HepG2 (cell line): ENCODE data around the gene GRK4. TPM values are rescaled to one million over a fixed set of nuclear protein-coding genes. Genes with fewer than 3 reads are reported as not detected.

ENCODE experiments used
- ARHGAP35 ChIP-seq: sonication (generic); formaldehyde crosslinking; IDR thresholded peaks from 2 replicates; pipeline ENCODE4 v1.9.0; 2022; ENCODE audit warnings: mild to moderate bottlenecking, inconsistent platforms, moderate library complexity, missing genetic modification reagents, borderline replicate concordance
- GATAD1 ChIP-seq: IDR thresholded peaks from 2 replicates; pipeline ENCODE4 v1.6.1; 2016; ENCODE audit warnings: missing genetic modification reagents, missing compliant biosample characterization
- HINFP ChIP-seq: sonication (generic); formaldehyde crosslinking; IDR thresholded peaks from 2 replicates; pipeline ENCODE4 v1.4.0; 2020; ENCODE audit warnings: low read depth, mild to moderate bottlenecking, missing genetic modification reagents
- MBD4 ChIP-seq: IDR thresholded peaks from 2 replicates; pipeline ENCODE4 v1.6.1; 2012; ENCODE audit warnings: low read length, inconsistent platforms, borderline replicate concordance
- PAXIP1 ChIP-seq: sonication (generic); formaldehyde crosslinking; conservative IDR thresholded peaks from 2 replicates; pipeline ENCODE4 v1.4.0; 2020; ENCODE audit warnings: mild to moderate bottlenecking, missing genetic modification reagents, moderate library complexity
- PCBP1 ChIP-seq: fragments of 200-400 bp; formaldehyde crosslinking; IDR thresholded peaks from 2 replicates; pipeline ENCODE4 v1.6.1; 2017; ENCODE audit warnings: mild to moderate bottlenecking, low read depth, low read length, borderline replicate concordance
- REST ChIP-seq, 2 experiments: IDR thresholded peaks; 2 replicates each; pipeline ENCODE4 v1.6.1; 2011 to 2012; ENCODE audit warnings: low read length in 2 of 2, borderline replicate concordance in 1 of 2, low read depth in 1 of 2, mild to moderate bottlenecking in 1 of 2, moderate library complexity in 1 of 2
- SIX1 ChIP-seq: sonication (generic); formaldehyde crosslinking; IDR thresholded peaks from 2 replicates; pipeline ENCODE4 v1.4.0; 2020; ENCODE audit warnings: missing genetic modification reagents, borderline replicate concordance
- TEAD3 ChIP-seq: optimal IDR thresholded peaks from 2 replicates; pipeline ENCODE3; 2016; ENCODE audit warnings: borderline replicate concordance
- ZKSCAN8 ChIP-seq: IDR thresholded peaks from 2 replicates; pipeline ENCODE4 v1.6.1; 2016; ENCODE audit warnings: borderline replicate concordance, missing genetic modification reagents, missing compliant biosample characterization
- ZMYM4 ChIP-seq: sonication (generic); formaldehyde crosslinking; IDR thresholded peaks from 2 replicates; pipeline ENCODE4 v1.8.1; 2023; ENCODE audit warnings: mild to moderate bottlenecking, missing genetic modification reagents
- ZNF317 ChIP-seq: sonication (generic); formaldehyde crosslinking; IDR thresholded peaks from 2 replicates; pipeline ENCODE4 v1.5.0; 2020; ENCODE audit warnings: mild to moderate bottlenecking, missing genetic modification reagents
- ZNF513 ChIP-seq: sonication (generic); formaldehyde crosslinking; conservative IDR thresholded peaks from 2 replicates; pipeline ENCODE4 v1.5.0; 2020; ENCODE audit warnings: missing genetic modification reagents
- ZNF530 ChIP-seq: sonication (generic); formaldehyde crosslinking; IDR thresholded peaks from 2 replicates; pipeline ENCODE4 v1.5.0; 2020; ENCODE audit warnings: low read depth, mild to moderate bottlenecking, missing genetic modification reagents
- ZNF704 ChIP-seq: sonication (generic); formaldehyde crosslinking; IDR thresholded peaks from 2 replicates; pipeline ENCODE4 v1.8.1; 2023; ENCODE audit warnings: mild to moderate bottlenecking, inconsistent platforms, moderate library complexity, missing genetic modification reagents, borderline replicate concordance
- ZNF766 ChIP-seq: sonication (generic); formaldehyde crosslinking; IDR thresholded peaks from 2 replicates; pipeline ENCODE4 v1.5.0; 2020; ENCODE audit warnings: missing genetic modification reagents, borderline replicate concordance
- polyA plus RNA-seq, 8 experiments: library from polyadenylated mRNA; depleted of rRNA in 3 of 8; stranded (reverse) in 7 of 8; unstranded in 1 of 8; fragments of >200 nt; fragmentation: Illumina TruSeq in 4 of 8; extraction: Trizol in 4 of 8; gene quantifications; 2 replicates each; pipeline versions ENCODE4 v1.2.1 to v1.2.3, GENCODE V29; 2011 to 2016; ENCODE audit warnings: low read depth in 4 of 8, missing spikeins in 1 of 8, mixed read lengths in 1 of 8; ENCODE audit not compliant: insufficient read depth in 1 of 8
- total RNA-seq, 5 experiments: library from RNA; depleted of rRNA; stranded (reverse); fragments of >200 nt; fragmentation: Illumina TruSeq; extraction: Trizol; gene quantifications; 2 replicates each; pipeline ENCODE4 v1.2.3, GENCODE V29; 2016; ENCODE audit warnings: low read depth in 1 of 5

Gene GRK4
- total and polyA plus RNA-seq, 2 of the 13 experiments (the other 11 are each of a cell fraction or from before 2014, with no cell fraction given) = 1.8 to 2.0 TPM

- TF ChIP-seq HINFP (CRISPR knock-in tag) (peak; percentile 80), ZMYM4 (peak; percentile 95), PCBP1 (no peak), TEAD3 (CRISPR knock-in tag) (peak; percentile 85), ZKSCAN8 (peak; percentile 42; the same call in 1 of the 2 replicates), ZNF530 (CRISPR knock-in tag) (no peak), ZNF704 (CRISPR knock-in tag) (peak; percentile 94; the same call in 1 of the 2 replicates), REST (IDR thresholded peaks at IDR 0.05; ENCODE audit: borderline replicate concordance in 1 of 2, low read depth in 1 of 2, low read length in 2 of 2) (no peak), SIX1 (CRISPR knock-in tag) (peak; percentile 80), ZNF513 (no peak; the same call in 1 of the 2 replicates), GATAD1 (CRISPR knock-in tag) (peak; percentile 91), ZNF317 (CRISPR knock-in tag) (peak; percentile 70), MBD4 (no peak), ZNF766 (CRISPR knock-in tag) (peak; percentile 84; the same call in 1 of the 2 replicates), PAXIP1 (peak; percentile 44), ARHGAP35 (CRISPR knock-in tag) (peak; percentile 34; the same call in 1 of the 2 replicates)
Observed at GRCh38 chr4:2963175-2963965, at the start of gene GRK4, which contains the start of gene NOP14 (continued).
